Cardiac septum (tissue), 1 donor: ENCODE measurements around the gene RAP1GAP. TPM values are rescaled to one million over a fixed set of nuclear protein-coding genes. Genes with fewer than 3 reads are reported as not detected.
A peak's percentile ranks its signal among the peaks of the same experiment; 100 is the strongest.

Experiments
- DNase-seq: peaks from one replicate; pipeline ENCODE4 v3.0.0-alpha.2; 2020; ENCODE audit warnings: low spot score
- intact Hi-C: fragments of 100-400 bp; cut with DNase I; formaldehyde crosslinking; loops from one replicate; pipeline ENCODE4 v1.14.0; 2022
- total RNA-seq: library from RNA; stranded (reverse); fragmentation: NEBNext Ultra II Directional; extraction: Animal tissue kit (Norgen Biotek cat#: 25700); gene quantifications from one replicate; pipeline ENCODE4 v1.2.1, GENCODE V29; 2021
- donor health status: DM: no; HTN: no; CAD: no.

Gene RAP1GAP
- total RNA-seq, 1 donor from 2014 or later = 2.7 TPM

- DNase-seq = no peak
- intact Hi-C loops = no loop called here
These were observed 67.7 kb downstream of the RAP1GAP start for GRCh38 chr1:21601278-21602048.

GRCh38 chr1:21599402-21599801, 69.8 kb downstream of the RAP1GAP start:
- intact Hi-C loops = loop anchor here (5.0 kb wide), 1 partner anchor 227 kb away; no protein-coding TSS in a partner anchor

GRCh38 chr1:21598904-21599303, 70.3 kb downstream of the RAP1GAP start:
- DNase-seq = no peak
- intact Hi-C loops = loop anchor here (5.0 kb wide), 1 partner anchor 227 kb away; no protein-coding TSS in a partner anchor

More at GRCh38 chr1:21599402-21599801, 69.8 kb downstream of the RAP1GAP start:
- no peak for DNase-seq

GRCh38 chr1:21598417-21598816, 70.7 kb downstream of the RAP1GAP start:
- DNase-seq = no peak
- intact Hi-C loops = loop anchor here (5.0 kb wide), 1 partner anchor 226 kb away; no protein-coding TSS in a partner anchor

DNA sequence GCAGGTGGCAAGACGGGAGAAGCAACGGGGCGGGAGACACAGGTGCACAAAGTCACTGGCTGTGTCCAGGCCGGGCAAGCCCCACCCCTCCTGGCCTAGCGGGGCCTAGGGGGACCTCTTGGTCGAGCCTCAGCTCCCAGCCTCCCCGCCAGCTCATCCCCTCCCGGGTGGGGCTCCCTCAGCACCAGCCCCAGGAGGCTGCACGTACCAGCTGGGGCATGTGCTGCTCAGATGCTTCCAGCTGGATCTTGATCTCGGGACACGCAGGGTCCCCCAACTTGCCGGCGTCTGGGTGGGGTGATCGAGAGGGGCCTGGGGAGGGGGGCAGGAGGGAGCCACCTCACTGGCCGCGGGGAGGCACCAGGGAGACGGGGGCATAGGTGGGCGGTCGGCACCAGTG, 71.4 kb downstream of the RAP1GAP start:
- no peak for DNase-seq
- intact Hi-C loops = loop anchor here (5.0 kb wide), 1 partner anchor 225 kb away; no protein-coding TSS in a partner anchor

DNA sequence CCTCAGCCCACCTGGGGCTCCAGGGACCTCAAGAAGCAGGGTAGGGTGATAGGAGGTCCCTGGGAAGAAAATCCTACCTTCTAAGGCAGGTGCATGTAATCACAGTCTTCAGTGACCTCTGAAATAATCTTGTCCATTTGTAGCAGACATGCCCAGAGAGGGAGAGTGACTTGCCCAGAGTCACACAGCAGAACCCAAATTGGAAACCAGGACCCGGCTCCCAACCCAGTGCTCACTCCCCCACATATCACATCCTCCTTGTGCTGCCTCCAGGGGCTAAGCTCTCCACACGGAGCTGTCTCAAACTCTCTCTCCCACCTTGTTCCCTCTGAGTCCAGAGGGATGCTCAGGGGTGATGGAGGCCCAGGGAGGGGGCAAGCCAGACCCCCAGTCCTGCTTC, 72.5 kb downstream of the RAP1GAP start:
- intact Hi-C loops = loop anchor here (5.0 kb wide), 1 partner anchor 224 kb away; no protein-coding TSS in a partner anchor
- DNase-seq = no peak

DNA sequence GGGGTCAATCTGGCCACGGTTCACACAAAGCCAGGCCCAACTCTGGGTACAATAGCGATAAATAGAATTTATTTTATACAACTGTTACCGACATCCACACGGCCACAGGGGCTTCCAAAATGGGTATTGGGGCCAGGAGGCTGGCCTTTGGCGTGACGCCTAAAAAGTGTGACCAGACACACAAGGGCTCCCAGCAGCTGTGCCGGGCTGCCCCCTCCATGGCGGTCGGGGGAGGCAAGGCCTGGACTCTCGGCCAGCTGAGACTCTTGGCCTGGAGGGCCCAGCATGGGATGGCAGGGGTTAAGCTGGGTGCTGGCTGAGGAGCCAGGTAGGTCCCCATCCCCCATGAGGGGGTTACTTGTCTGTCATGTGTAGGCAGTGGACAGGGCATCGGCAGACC, 73.0 kb downstream of the RAP1GAP start:
- no peak for DNase-seq
- intact Hi-C loops = loop anchor here (5.0 kb wide), 1 partner anchor 224 kb away; no protein-coding TSS in a partner anchor

DNA sequence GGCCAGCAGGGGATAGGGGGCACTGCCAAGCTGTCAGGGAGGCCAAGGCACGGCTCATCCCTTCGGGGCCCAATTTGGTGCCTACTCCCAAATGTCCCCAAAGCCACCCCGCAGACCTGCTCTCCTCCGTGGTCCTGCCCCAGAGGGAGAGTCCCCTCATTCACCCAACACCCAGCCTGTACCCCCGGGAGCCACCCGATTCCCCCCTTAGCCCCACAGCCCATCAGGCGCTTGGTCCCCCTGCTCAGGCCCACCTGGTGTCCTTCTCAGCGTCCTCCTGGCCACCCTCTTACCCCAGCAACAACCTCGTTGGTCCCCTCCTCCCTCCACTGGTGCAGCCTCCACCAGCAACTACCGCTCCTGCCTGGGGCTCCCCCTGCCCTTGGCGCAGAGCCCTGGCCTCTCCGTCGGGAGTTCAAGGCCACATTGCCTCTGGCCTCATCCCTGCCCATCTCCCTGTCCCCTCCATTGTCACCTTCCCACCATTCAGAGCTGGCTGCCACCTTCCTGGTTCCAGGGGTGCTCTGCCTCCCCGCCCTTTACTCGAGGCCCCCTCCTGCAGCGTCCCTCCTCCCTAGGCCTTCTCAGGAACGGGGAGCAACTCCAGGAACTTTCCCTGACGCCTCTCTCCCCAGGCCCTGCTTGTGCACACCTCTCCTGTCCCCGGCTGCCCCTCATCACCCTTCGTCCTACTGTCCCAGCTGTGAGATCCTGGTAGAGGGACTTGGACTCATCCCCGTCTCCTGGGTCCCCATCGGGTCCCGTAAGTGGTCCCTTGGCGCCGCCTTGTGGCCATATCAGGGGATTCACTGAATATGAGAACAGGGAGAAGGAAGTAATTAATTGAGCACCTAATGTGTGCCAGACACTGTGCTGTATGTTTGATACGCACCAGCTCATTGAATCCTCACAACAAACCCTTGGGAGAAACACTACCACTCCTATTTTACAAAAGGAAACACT, 73.9 kb downstream of the RAP1GAP start:
- DNase-seq = peak; percentile 94
- intact Hi-C loops = loop anchor here (5.0 kb wide), 1 partner anchor 223 kb away; no protein-coding TSS in a partner anchor

DNA sequence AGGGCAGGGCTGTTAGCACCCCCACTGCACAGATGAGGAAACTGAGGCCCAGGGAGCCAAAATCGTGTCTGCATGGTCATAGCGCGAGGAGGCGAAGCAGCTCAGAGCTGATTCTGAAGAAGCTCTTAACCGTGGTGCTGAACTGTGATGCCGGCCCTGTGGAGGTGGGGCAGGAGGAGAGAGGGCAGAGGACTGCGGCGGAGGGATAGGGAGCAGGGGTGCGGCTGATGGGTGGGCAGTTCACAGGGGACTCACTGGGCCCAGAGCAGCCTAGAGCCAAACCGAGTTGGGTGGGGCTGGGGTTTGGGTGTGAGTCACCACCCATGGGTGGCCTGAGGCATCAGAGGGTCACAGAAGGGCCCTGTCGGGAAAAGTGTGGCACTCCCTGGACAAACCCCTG, 74.7 kb downstream of the RAP1GAP start:
- intact Hi-C loops = no loop called here
- no peak for DNase-seq

- intact Hi-C loops = no loop called here
These were observed 75.9 kb downstream of the RAP1GAP start for GRCh38 chr1:21593231-21593630.

GRCh38 chr1:21592086-21592865, 76.9 kb downstream of the RAP1GAP start:
- intact Hi-C loops = no loop called here

More at GRCh38 chr1:21593231-21593630, 75.9 kb downstream of the RAP1GAP start:
- no peak for DNase-seq

GRCh38 chr1:21590934-21591333, 78.2 kb downstream of the RAP1GAP start:
- intact Hi-C loops = no loop called here

More at GRCh38 chr1:21592086-21592865, 76.9 kb downstream of the RAP1GAP start:
- no peak for DNase-seq

DNA sequence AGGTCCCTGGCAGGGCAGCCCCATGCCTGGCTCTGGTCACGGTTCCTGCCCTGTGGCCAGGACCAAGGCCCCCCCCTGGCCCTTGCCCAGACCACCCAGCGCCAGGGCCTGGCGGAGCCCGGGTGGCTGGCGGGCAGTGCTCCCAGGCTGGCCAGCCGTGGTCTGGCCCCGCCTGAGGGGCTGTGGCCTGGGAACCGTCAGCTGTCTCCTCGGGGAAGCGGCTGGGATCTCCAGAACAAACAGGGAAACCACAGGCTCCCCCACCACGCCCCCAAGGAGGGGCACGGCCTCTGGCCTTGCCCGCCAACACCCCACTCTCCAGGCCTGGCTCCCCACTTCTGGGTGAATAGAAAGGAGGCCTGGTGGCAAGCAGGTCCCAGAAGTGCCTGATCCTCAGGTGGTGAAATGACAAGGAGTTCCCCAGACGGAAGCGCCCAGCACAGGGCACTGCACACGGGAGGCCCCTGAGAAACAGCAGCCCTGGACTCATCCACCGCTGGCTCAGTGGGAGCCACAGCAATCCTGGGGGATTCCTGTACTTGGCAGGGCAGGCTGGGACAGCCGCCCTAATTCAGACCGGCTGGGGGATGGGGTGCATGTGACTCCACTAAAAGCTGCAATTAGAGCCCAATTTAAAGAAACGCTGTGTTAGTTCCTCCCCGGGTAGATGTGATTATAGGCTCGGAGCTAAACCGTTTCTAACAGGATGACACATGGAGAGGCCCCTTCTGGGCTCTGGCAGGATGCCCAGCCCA, 78.9 kb downstream of the RAP1GAP start:
- intact Hi-C loops = no loop called here
- no peak for DNase-seq

More at GRCh38 chr1:21590934-21591333, 78.2 kb downstream of the RAP1GAP start:
- no peak for DNase-seq

GRCh38 chr1:21589618-21590017, 79.5 kb downstream of the RAP1GAP start:
- intact Hi-C loops = loop anchor here (5.0 kb wide), 2 partner anchors 82 to 327 kb away; partner anchors contain the start of gene ALPL
- no peak for DNase-seq

- intact Hi-C loops = loop anchor here (5.0 kb wide), 2 partner anchors 80 to 325 kb away; partner anchors contain the start of gene ALPL
- DNase-seq = no peak
These were observed 81.6 kb downstream of the RAP1GAP start for GRCh38 chr1:21587602-21587953.

DNA sequence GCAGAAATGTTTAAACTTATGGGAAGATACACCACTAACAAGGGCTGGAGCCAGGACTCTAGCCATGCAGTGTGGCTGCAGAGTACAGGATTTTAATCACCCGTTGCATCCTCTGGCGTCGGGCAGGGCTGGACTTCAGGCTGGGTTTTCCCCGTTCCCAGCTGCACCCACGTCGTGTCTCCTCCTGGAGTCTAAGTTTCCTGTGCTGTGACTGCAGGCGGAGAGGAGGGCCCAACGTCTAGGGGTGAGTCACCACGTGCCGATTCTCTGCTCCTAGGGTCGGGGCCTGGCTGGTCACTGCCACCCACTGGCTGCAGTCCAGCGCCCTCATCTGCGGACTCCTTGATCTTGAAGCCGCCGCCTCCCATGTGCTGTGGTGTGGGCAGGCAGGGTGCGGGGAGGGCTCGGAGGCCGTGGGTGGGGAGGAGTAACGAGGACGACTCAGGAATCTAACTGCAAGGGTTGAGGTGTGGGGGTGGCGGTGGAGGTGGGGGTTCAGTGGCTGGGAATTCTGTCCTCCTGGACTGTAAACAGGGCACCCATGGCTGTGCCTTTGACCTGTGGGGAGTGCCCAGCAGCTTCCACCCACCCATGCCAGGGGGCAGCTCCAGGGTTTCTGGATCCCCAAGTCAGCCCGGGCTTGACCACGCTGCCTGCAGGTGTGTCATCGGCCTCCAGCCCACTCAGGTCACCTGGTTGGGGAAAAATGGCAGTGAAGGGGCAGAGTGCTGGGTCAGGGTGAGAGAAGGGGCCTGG, 82.1 kb downstream of the RAP1GAP start:
- peak; percentile 87 for DNase-seq
- intact Hi-C loops = loop anchor here (5.0 kb wide), 2 partner anchors 80 to 325 kb away; partner anchors contain the start of gene ALPL

GRCh38 chr1:21586222-21586621, 82.9 kb downstream of the RAP1GAP start:
- intact Hi-C loops = loop anchor here (5.0 kb wide), 2 partner anchors 79 to 324 kb away; partner anchors contain the start of gene ALPL
- DNase-seq = no peak
